Glomerular endothelial cell (primary cell): ENCODE results near the gene NBEA. TPM values are rescaled to one million over a fixed set of nuclear protein-coding genes. Genes with fewer than 3 reads are reported as not detected.
"Not testable (repeated sequence)": the region's sequence is repeated elsewhere in the genome, so short reads cannot be mapped to it uniquely, and the experiment has no call there.

Experiments
- DNase-seq: peaks from one replicate; pipeline ENCODE4 v3.0.0-alpha.2; 2011; ENCODE audit warnings: low read depth, low spot score; ENCODE audit errors: extremely low read depth
- total RNA-seq: library from RNA; depleted of rRNA; stranded (reverse); fragments of >200 nt; gene quantifications from 2 replicates; pipeline ENCODE4 v1.2.3, GENCODE V29; 2015

Gene NBEA
- total RNA-seq, 1 donor from 2014 or later = 4.1 TPM

- no peak for DNase-seq
Measured at GRCh38 chr13:34944274-34944634, 2.2 kb downstream of the NBEA start.

GRCh38 chr13:34944751-34945150, 2.7 kb downstream of the NBEA start:
- DNase-seq = no peak

GRCh38 chr13:34951528-34951927, 9.5 kb downstream of the NBEA start:
- no peak for DNase-seq

GRCh38 chr13:34959489-34959888, 17.4 kb downstream of the NBEA start:
- no peak for DNase-seq

- no peak for DNase-seq
Measured at GRCh38 chr13:34964558-34964957, 22.5 kb downstream of the NBEA start.

GRCh38 chr13:34967851-34968562, 25.9 kb downstream of the NBEA start:
- DNase-seq = no peak

- DNase-seq = not testable (repeated sequence)
Measured at GRCh38 chr13:34969539-34969938, 27.5 kb downstream of the NBEA start.

GRCh38 chr13:34970961-34971360, 28.9 kb downstream of the NBEA start:
- no peak for DNase-seq

GRCh38 chr13:34971473-34971872, 29.4 kb downstream of the NBEA start:
- DNase-seq = no peak

- DNase-seq = not testable (repeated sequence)
Measured at GRCh38 chr13:34985199-34985598, 43.1 kb downstream of the NBEA start.

GRCh38 chr13:34988330-34988791, 46.3 kb downstream of the NBEA start:
- DNase-seq = no peak

GRCh38 chr13:34990399-34991214, 48.5 kb downstream of the NBEA start:
- DNase-seq = no peak

GRCh38 chr13:34993470-34993869, 51.4 kb downstream of the NBEA start:
- no peak for DNase-seq

- not testable (repeated sequence) for DNase-seq
Measured at GRCh38 chr13:35003734-35004133, 61.7 kb downstream of the NBEA start.

GRCh38 chr13:35005051-35005450, 63.0 kb downstream of the NBEA start:
- DNase-seq = no peak

- DNase-seq = no peak
Measured at GRCh38 chr13:35014606-35015213, 72.6 kb downstream of the NBEA start.

GRCh38 chr13:35016362-35017112, 74.5 kb downstream of the NBEA start:
- DNase-seq = no peak

GRCh38 chr13:35025314-35025713, 83.2 kb downstream of the NBEA start:
- DNase-seq = no peak

GRCh38 chr13:35028338-35028867, 86.3 kb downstream of the NBEA start:
- no peak for DNase-seq

GRCh38 chr13:35039012-35039411, 96.9 kb downstream of the NBEA start:
- DNase-seq = no peak

- DNase-seq = no peak
Measured at GRCh38 chr13:35046587-35046986, 104.5 kb downstream of the NBEA start.
